Fibroblast of villous mesenchyme (primary cell): ENCODE results near the gene CFL2. TPM values are rescaled to one million over a fixed set of nuclear protein-coding genes. Genes with fewer than 3 reads are reported as not detected.
"Not testable (repeated sequence)": the region's sequence is repeated elsewhere in the genome, so short reads cannot be mapped to it uniquely, and the experiment has no call there.

Experiments
- DNase-seq: peaks from one replicate; pipeline ENCODE4 v3.0.0-alpha.2; 2010; ENCODE audit warnings: low read depth
- H3K4me3 ChIP-seq: 2 replicates; pipeline ENCODE4 v1.5.1; 2011; ENCODE audit warnings: low read depth, mild to moderate bottlenecking, low read length
- total RNA-seq: library from RNA; depleted of rRNA; stranded (reverse); fragments of >200 nt; gene quantifications from 2 replicates; pipeline ENCODE4 v1.2.3, GENCODE V29; 2012
- TF ChIP-seq, protein P1 (sequence below): IDR thresholded peaks from 2 replicates; pipeline ENCODE4 v1.5.1; 2012; ENCODE audit warnings: low read depth, mild to moderate bottlenecking, low read length; ENCODE audit not compliant: insufficient read depth

Gene CFL2
- total RNA-seq, 1 donor, result 173 TPM

DNA sequence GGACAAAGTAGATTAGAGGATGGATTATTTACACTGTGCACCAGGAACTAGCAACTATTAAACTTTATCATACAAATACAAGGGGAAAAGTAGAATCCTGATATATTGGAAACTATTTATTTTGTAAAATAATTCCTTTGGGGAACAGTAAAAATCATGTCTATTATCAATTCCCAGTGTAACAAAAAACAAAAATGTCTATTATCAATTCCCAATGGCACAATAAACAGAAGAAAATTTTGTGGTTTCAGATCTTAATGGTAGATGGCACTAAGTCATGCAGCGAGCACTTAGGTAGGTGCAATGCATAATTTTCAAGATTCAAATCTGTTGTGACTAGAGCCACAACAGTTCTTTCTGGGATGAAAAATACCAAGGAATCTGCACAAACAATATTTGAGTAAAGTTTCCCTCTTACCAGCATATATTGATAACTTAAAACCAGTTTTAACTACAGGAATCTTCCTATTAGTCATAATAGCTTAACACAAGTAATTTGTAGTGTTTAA lies 13.7 kb downstream of the CFL2 start:
- DNase-seq, result no peak
- no peak overlapping the region for H3K4me3 ChIP-seq
- TF ChIP-seq, protein P1, sequence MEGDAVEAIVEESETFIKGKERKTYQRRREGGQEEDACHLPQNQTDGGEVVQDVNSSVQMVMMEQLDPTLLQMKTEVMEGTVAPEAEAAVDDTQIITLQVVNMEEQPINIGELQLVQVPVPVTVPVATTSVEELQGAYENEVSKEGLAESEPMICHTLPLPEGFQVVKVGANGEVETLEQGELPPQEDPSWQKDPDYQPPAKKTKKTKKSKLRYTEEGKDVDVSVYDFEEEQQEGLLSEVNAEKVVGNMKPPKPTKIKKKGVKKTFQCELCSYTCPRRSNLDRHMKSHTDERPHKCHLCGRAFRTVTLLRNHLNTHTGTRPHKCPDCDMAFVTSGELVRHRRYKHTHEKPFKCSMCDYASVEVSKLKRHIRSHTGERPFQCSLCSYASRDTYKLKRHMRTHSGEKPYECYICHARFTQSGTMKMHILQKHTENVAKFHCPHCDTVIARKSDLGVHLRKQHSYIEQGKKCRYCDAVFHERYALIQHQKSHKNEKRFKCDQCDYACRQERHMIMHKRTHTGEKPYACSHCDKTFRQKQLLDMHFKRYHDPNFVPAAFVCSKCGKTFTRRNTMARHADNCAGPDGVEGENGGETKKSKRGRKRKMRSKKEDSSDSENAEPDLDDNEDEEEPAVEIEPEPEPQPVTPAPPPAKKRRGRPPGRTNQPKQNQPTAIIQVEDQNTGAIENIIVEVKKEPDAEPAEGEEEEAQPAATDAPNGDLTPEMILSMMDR, result no peak

DNA sequence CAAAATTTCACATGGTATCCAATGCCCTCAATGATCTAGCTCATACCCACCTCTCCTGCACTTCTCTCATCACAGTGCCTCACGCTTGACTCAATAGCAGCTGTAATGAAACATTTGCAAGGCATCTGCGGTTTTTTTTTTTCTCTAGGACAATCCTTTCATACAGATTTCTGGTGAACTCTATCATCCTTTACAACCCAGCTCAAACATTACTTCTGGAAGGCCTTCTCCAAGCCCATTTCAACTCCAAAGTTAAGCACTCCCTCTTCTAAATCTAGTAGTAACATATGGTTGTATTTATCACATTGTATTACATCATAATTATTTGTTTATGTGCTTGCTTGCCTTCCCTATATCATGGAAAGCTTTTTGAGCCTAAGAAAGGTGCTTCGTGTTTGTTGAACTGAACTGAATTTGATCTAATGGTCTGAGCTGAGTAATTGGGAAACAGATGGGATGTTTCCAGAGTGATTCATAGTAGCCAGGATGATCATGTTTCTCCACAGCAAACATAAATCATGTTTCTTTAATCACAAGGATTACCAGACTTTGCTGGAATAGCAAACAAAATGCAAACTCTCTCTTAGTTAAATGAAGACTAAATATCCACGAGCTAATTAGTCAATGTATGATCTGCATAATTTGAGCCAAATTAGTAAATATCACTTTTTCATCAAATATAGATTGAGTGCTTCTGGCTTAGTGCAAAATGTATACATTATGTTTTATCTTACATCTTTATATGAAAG lies 14.3 kb downstream of the CFL2 start:
- H3K4me3 ChIP-seq, result no peak overlapping the region
- DNase-seq, result peak; percentile 97
- TF ChIP-seq, protein P1, result no peak

DNA sequence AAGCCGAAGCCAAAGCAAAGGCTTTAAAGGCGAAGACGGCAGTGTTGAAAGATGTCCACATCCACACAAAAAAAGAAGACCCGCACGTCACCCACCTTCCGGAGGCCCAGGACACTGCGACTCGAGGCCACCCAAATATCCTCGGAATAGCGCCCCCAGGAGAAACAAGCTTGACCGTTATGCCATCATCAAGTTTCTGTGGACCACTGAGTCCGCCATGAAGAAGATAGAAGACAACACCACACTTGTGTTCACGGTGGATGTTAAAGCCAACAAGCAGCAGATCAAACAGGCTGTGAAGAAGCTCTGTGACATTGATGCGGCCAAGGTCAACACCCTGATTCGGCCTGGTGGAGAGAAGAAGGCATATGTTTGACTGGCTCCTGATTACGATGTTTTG lies 20.2 kb downstream of the CFL2 start:
- not testable (repeated sequence) for H3K4me3 ChIP-seq, DNase-seq

DNA sequence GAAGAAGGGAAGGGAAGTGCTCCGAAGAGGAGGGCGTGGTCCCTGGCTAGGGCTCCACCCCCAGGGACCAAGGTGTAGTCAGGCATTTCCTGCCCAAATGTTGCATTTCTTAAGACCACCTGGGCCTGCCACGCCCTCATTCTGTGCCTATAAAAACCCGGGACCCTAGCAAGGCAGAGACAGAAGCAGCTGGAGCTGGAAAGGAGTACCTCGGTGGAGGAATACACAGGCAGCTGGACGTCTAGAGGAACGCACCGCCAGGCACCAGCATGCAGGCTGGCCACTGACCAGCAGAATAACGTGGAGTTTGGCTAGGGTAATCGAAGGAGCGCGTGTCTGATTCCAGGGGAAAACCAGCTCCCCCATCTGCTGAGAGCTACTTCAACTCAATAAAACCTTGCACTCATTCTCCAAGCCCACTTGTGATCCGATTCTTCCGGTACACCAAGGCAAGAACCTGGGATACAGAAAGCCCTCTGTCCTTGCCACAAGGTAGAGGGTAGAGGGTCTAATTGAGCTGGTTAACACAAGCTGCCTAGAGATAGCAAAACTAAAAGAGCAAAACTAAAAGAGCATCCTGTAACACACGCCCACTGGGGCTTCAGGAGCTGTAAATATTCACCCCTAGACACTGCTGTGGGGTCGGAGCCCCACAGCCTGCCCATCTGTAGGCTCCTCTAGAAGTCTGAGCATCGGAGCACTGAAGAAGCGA lies 21.0 kb downstream of the CFL2 start:
- TF ChIP-seq, protein P1, result no peak
- no peak for DNase-seq
- H3K4me3 ChIP-seq, result peak overlapping the region; percentile 33

DNA sequence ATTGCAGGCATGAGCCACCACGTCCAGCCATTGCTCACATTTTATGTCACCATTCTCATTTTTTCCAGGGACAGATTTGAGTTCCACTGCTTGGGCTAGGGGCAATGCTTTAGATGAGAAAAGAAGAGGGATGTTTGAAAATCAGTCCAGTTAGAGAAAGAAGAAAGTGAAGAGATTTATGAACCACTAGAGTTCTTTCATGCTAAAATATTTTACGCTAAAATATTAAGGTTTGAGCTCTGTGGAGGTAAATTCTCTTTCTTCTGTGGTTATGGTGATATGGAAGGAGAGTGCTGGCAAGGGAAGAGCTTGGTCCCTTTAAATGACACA lies 21.5 kb downstream of the CFL2 start:
- H3K4me3 ChIP-seq, result peak overlapping the region; percentile 33
- no peak for DNase-seq
- TF ChIP-seq, protein P1, result no peak

DNA sequence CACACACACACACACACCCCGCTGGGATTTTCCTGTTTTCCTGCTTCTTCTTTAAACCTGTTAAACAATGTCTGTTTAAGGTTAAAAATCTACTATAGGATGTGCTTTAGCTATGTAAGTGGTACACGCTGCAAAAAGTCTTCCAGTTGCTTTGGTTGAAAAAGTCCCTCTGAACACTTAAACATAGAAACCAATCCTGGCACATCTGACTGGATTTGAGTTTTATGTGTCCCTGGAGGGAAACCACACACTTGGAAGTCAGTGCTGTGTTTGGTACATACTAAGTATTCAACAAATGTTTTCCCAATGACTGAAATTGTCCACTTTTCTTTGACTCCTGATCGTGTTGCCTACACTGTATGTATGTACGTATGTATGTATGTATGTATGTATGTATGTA lies 22.0 kb downstream of the CFL2 start:
- no peak overlapping the region for H3K4me3 ChIP-seq
- TF ChIP-seq, protein P1, result no peak
- DNase-seq, result peak; percentile 42

DNA sequence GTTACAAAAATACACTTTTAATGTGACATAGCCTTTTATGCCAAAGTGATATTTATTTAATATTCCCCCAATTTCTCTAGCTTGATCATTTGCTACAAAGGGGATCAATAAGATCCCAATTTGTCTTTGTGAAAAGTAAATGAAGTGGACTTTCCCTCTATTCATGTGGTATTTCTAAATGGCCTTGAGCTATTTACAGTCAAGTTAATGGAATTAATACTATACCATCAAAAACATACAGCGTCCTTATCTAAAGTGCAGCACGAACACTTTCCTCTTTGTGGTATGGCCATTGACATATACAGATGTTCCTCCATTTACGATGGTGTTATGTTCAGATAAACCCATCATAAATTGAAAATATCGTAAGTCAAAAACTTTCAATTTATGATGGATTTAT lies 23.2 kb downstream of the CFL2 start:
- TF ChIP-seq, protein P1, result no peak
- H3K4me3 ChIP-seq, result no peak overlapping the region
- DNase-seq, result no peak
